ENCODE data around the gene MPC1L.
A peak's percentile ranks its signal among the peaks of the same experiment; 100 is the strongest.
"Not testable (repeated sequence)": the region's sequence is repeated elsewhere in the genome, so short reads cannot be mapped to it uniquely, and the experiment has no call there.

The MPC1L gene

GRCh38 chrX:40582178-40582577 is 41.0 kb upstream of the MPC1L start:
- H3K9me3 ChIP-seq (ENCODE audit: control insufficient read depth in 5 of 5, low read length in 5 of 5); H3K36me3 ChIP-seq (ENCODE audit: control insufficient read depth in 5 of 5, insufficient read depth in 5 of 5, low read length in 5 of 5); H3K27ac ChIP-seq (ENCODE audit: low read depth, low read length); H3K9ac ChIP-seq (ENCODE audit: low read length in 5 of 5); H3K27me3 ChIP-seq (ENCODE audit: control insufficient read depth in 5 of 5, insufficient read depth in 4 of 5, low read length in 5 of 5): not testable (repeated sequence)
- H3K4me1 ChIP-seq (ENCODE audit: control insufficient read depth in 5 of 5, insufficient read depth in 5 of 5, low read length in 5 of 5), result peaks cover 0 to 16% (median 14%) of the 10 kb centered on the region in 5 donors
- H3K4me3 ChIP-seq (ENCODE audit: low read depth in 1 of 5, low read length in 5 of 5), result peak overlapping the region in 1 of 5 donors; percentile 73

- H3K27me3 ChIP-seq (ENCODE audit: control insufficient read depth in 5 of 5, insufficient read depth in 4 of 5, low read length in 5 of 5), result peaks cover 0 to 7% (median 1%) of the 10 kb centered on the region in 5 donors
- peaks cover 0 to 16% (median 14%) of the 10 kb centered on the region in 5 donors for H3K4me1 ChIP-seq (ENCODE audit: control insufficient read depth in 5 of 5, insufficient read depth in 5 of 5, low read length in 5 of 5)
- H3K27ac ChIP-seq (ENCODE audit: low read depth, low read length), result no peak overlapping the region
- H3K36me3 ChIP-seq (ENCODE audit: control insufficient read depth in 5 of 5, insufficient read depth in 5 of 5, low read length in 5 of 5), result no peaks in the 10 kb centered on the region
- H3K9me3 ChIP-seq (ENCODE audit: control insufficient read depth in 5 of 5, low read length in 5 of 5), result peaks cover 0 to 5% (median 0%) of the 10 kb centered on the region in 5 donors
- no peak overlapping the region for H3K4me3 ChIP-seq (ENCODE audit: low read depth in 1 of 5, low read length in 5 of 5)
- no peak overlapping the region for H3K9ac ChIP-seq (ENCODE audit: low read length in 5 of 5)
Observed at GRCh38 chrX:40582811-40583210, 40.4 kb upstream of the MPC1L start.

GRCh38 chrX:40587623-40588022 is 35.6 kb upstream of the MPC1L start:
- not testable (repeated sequence) for H3K4me1 ChIP-seq (ENCODE audit: control insufficient read depth in 5 of 5, insufficient read depth in 5 of 5, low read length in 5 of 5); H3K4me3 ChIP-seq (ENCODE audit: low read depth in 1 of 5, low read length in 5 of 5); H3K27ac ChIP-seq (ENCODE audit: low read depth, low read length); H3K27me3 ChIP-seq (ENCODE audit: control insufficient read depth in 5 of 5, insufficient read depth in 4 of 5, low read length in 5 of 5); H3K9me3 ChIP-seq (ENCODE audit: control insufficient read depth in 5 of 5, low read length in 5 of 5); H3K9ac ChIP-seq (ENCODE audit: low read length in 5 of 5)
- peaks cover 7 to 17% (median 8%) of the 10 kb centered on the region in 5 donors for H3K36me3 ChIP-seq (ENCODE audit: control insufficient read depth in 5 of 5, insufficient read depth in 5 of 5, low read length in 5 of 5)

- peaks cover 7 to 23% (median 8%) of the 10 kb centered on the region in 5 donors for H3K36me3 ChIP-seq (ENCODE audit: control insufficient read depth in 5 of 5, insufficient read depth in 5 of 5, low read length in 5 of 5)
- H3K27me3 ChIP-seq (ENCODE audit: control insufficient read depth in 5 of 5, insufficient read depth in 4 of 5, low read length in 5 of 5); H3K4me3 ChIP-seq (ENCODE audit: low read depth in 1 of 5, low read length in 5 of 5); H3K27ac ChIP-seq (ENCODE audit: low read depth, low read length); H3K9ac ChIP-seq (ENCODE audit: low read length in 5 of 5); H3K4me1 ChIP-seq (ENCODE audit: control insufficient read depth in 5 of 5, insufficient read depth in 5 of 5, low read length in 5 of 5); H3K9me3 ChIP-seq (ENCODE audit: control insufficient read depth in 5 of 5, low read length in 5 of 5): not testable (repeated sequence)
Observed at GRCh38 chrX:40589616-40590321, 33.5 kb upstream of the MPC1L start.

- H3K9me3 ChIP-seq (ENCODE audit: control insufficient read depth in 5 of 5, low read length in 5 of 5), result no peaks in the 10 kb centered on the region
Observed at GRCh38 chrX:40603446-40603845, 19.8 kb upstream of the MPC1L start.

GRCh38 chrX:40607381-40607780 is 15.8 kb upstream of the MPC1L start:
- H3K27ac ChIP-seq (ENCODE audit: low read depth, low read length), result no peak overlapping the region
- H3K9ac ChIP-seq (ENCODE audit: low read length in 5 of 5), result no peak overlapping the region
- no peaks in the 10 kb centered on the region for H3K4me1 ChIP-seq (ENCODE audit: control insufficient read depth in 5 of 5, insufficient read depth in 5 of 5, low read length in 5 of 5)
- peaks cover 0 to 6% (median 0%) of the 10 kb centered on the region in 5 donors for H3K36me3 ChIP-seq (ENCODE audit: control insufficient read depth in 5 of 5, insufficient read depth in 5 of 5, low read length in 5 of 5)
- no peak overlapping the region for H3K4me3 ChIP-seq (ENCODE audit: low read depth in 1 of 5, low read length in 5 of 5)
- H3K9me3 ChIP-seq (ENCODE audit: control insufficient read depth in 5 of 5, low read length in 5 of 5), result no peaks in the 10 kb centered on the region
- peaks cover 0 to 8% (median 3%) of the 10 kb centered on the region in 5 donors for H3K27me3 ChIP-seq (ENCODE audit: control insufficient read depth in 5 of 5, insufficient read depth in 4 of 5, low read length in 5 of 5)

More at GRCh38 chrX:40603446-40603845, 19.8 kb upstream of the MPC1L start:
- Histone ChIP-seq H3K4me1 (ENCODE audit: control insufficient read depth in 5 of 5, insufficient read depth in 5 of 5, low read length in 5 of 5) (no peaks in the 10 kb centered on the region), H3K36me3 (ENCODE audit: control insufficient read depth in 5 of 5, insufficient read depth in 5 of 5, low read length in 5 of 5) (peaks cover 13 to 22% (median 19%) of the 10 kb centered on the region in 5 donors), H3K4me3 (ENCODE audit: low read depth in 1 of 5, low read length in 5 of 5) (no peak overlapping the region), H3K27ac (ENCODE audit: low read depth, low read length) (no peak overlapping the region), H3K27me3 (ENCODE audit: control insufficient read depth in 5 of 5, insufficient read depth in 4 of 5, low read length in 5 of 5) (peaks cover 0 to 8% (median 3%) of the 10 kb centered on the region in 5 donors), H3K9ac (ENCODE audit: low read length in 5 of 5) (no peak overlapping the region)

- Histone ChIP-seq H3K4me3 (ENCODE audit: low read depth in 1 of 5, low read length in 5 of 5) (no peak overlapping the region), H3K27me3 (ENCODE audit: control insufficient read depth in 5 of 5, insufficient read depth in 4 of 5, low read length in 5 of 5) (peaks cover 0 to 13% (median 3%) of the 10 kb centered on the region in 5 donors), H3K9ac (ENCODE audit: low read length in 5 of 5) (no peak overlapping the region), H3K4me1 (ENCODE audit: control insufficient read depth in 5 of 5, insufficient read depth in 5 of 5, low read length in 5 of 5) (no peaks in the 10 kb centered on the region), H3K27ac (ENCODE audit: low read depth, low read length) (no peak overlapping the region), H3K9me3 (ENCODE audit: control insufficient read depth in 5 of 5, low read length in 5 of 5) (no peaks in the 10 kb centered on the region), H3K36me3 (ENCODE audit: control insufficient read depth in 5 of 5, insufficient read depth in 5 of 5, low read length in 5 of 5) (no peaks in the 10 kb centered on the region)
Observed at GRCh38 chrX:40612511-40612910, 10.7 kb upstream of the MPC1L start.

- Histone ChIP-seq H3K27me3 (ENCODE audit: control insufficient read depth in 5 of 5, insufficient read depth in 4 of 5, low read length in 5 of 5) (peaks cover 0 to 15% (median 5%) of the 10 kb centered on the region in 5 donors), H3K4me1 (ENCODE audit: control insufficient read depth in 5 of 5, insufficient read depth in 5 of 5, low read length in 5 of 5) (no peaks in the 10 kb centered on the region), H3K36me3 (ENCODE audit: control insufficient read depth in 5 of 5, insufficient read depth in 5 of 5, low read length in 5 of 5) (no peaks in the 10 kb centered on the region), H3K9me3 (ENCODE audit: control insufficient read depth in 5 of 5, low read length in 5 of 5) (no peaks in the 10 kb centered on the region), H3K9ac (ENCODE audit: low read length in 5 of 5) (no peak overlapping the region), H3K27ac (ENCODE audit: low read depth, low read length) (no peak overlapping the region), H3K4me3 (ENCODE audit: low read depth in 1 of 5, low read length in 5 of 5) (no peak overlapping the region)
Observed at GRCh38 chrX:40615976-40616375, 7.3 kb upstream of the MPC1L start.

GRCh38 chrX:40617566-40617965 is 5.7 kb upstream of the MPC1L start:
- no peak overlapping the region for H3K9ac ChIP-seq (ENCODE audit: low read length in 5 of 5)
- peaks cover 0 to 1% (median 0%) of the 10 kb centered on the region in 5 donors for H3K4me1 ChIP-seq (ENCODE audit: control insufficient read depth in 5 of 5, insufficient read depth in 5 of 5, low read length in 5 of 5)
- H3K4me3 ChIP-seq (ENCODE audit: low read depth in 1 of 5, low read length in 5 of 5), result no peak overlapping the region
- no peaks in the 10 kb centered on the region for H3K36me3 ChIP-seq (ENCODE audit: control insufficient read depth in 5 of 5, insufficient read depth in 5 of 5, low read length in 5 of 5)
- peaks cover 0 to 14% (median 8%) of the 10 kb centered on the region in 5 donors for H3K27me3 ChIP-seq (ENCODE audit: control insufficient read depth in 5 of 5, insufficient read depth in 4 of 5, low read length in 5 of 5)
- no peak overlapping the region for H3K27ac ChIP-seq (ENCODE audit: low read depth, low read length)
- peaks cover 0 to under 1% (median 0%) of the 10 kb centered on the region in 5 donors for H3K9me3 ChIP-seq (ENCODE audit: control insufficient read depth in 5 of 5, low read length in 5 of 5)

GRCh38 chrX:40622479-40623138 is 619 bp upstream of the MPC1L start:
- H3K36me3 ChIP-seq (ENCODE audit: control insufficient read depth in 5 of 5, insufficient read depth in 5 of 5, low read length in 5 of 5), result peaks cover 2 to 5% (median 4%) of the 10 kb centered on the region in 5 donors
- H3K27me3 ChIP-seq (ENCODE audit: control insufficient read depth in 5 of 5, insufficient read depth in 4 of 5, low read length in 5 of 5), result peaks cover 0 to 12% (median 8%) of the 10 kb centered on the region in 5 donors
- peaks cover 0 to 14% (median 9%) of the 10 kb centered on the region in 5 donors for H3K9me3 ChIP-seq (ENCODE audit: control insufficient read depth in 5 of 5, low read length in 5 of 5)
- peaks cover 0 to 4% (median 0%) of the 10 kb centered on the region in 5 donors for H3K4me1 ChIP-seq (ENCODE audit: control insufficient read depth in 5 of 5, insufficient read depth in 5 of 5, low read length in 5 of 5)
- no peak overlapping the region for H3K9ac ChIP-seq (ENCODE audit: low read length in 5 of 5)
- H3K4me3 ChIP-seq (ENCODE audit: low read depth in 1 of 5, low read length in 5 of 5), result peak overlapping the region in 3 of 5 donors; percentile 3 to 51 (median 24)
- no peak overlapping the region for H3K27ac ChIP-seq (ENCODE audit: low read depth, low read length)
